ENCODE results near the gene TPPP.

The TPPP gene

DNA sequence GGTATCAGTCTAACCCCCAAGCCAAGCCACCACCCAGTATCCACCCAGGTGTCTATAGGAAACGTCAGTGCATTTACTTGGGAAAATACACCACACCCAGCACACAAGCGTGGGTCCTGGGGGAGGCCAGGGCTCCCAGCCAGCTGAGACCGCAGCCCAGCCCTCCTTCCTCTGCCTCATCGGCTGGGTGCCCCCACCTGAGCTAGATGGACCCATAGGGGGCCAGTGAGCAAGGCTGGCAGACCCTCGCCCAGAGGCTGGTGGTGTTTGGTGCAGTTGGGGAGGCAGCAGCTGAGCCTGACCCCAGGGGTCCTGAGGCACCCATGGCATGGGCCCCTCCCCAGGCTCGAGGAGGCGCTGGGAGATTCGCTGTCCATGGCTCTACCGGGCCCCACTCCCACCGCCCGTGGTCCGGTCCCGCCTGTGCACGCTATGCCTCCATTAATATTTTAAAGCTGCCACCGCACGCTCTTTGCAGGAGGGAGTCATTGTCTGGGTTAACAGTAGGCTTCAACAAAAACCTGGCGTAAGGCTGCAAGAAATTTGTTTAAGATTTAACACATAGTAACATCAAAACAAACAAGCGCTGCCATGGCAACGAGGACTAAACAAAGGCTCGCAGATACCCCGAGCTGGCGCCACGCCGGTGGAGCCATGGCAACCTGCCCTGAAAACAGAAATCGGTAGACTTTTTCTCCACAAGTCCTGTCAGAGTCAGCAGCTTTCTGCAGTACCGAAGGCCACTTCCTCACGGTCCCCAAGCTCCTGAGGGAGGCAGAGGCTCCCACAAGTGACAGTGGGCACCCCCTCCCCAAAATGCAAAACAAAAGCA is 20.6 kb downstream of the TPPP start:
- Histone ChIP-seq H3K9ac (ENCODE audit: low read length) (no peak overlapping the region), H3K27me3 (ENCODE audit: control insufficient read depth, insufficient read depth, low read length) (no peaks in the 10 kb centered on the region), H3K27ac (ENCODE audit: low read depth, low read length) (peak overlapping the region; percentile 66), H3K4me1 (ENCODE audit: control insufficient read depth, insufficient read depth, low read length) (peaks cover 42% of the 10 kb centered on the region), H3K4me3 (ENCODE audit: low read length) (peak overlapping the region; percentile 27), H3K36me3 (ENCODE audit: control insufficient read depth, insufficient read depth, low read length) (no peaks in the 10 kb centered on the region)

DNA sequence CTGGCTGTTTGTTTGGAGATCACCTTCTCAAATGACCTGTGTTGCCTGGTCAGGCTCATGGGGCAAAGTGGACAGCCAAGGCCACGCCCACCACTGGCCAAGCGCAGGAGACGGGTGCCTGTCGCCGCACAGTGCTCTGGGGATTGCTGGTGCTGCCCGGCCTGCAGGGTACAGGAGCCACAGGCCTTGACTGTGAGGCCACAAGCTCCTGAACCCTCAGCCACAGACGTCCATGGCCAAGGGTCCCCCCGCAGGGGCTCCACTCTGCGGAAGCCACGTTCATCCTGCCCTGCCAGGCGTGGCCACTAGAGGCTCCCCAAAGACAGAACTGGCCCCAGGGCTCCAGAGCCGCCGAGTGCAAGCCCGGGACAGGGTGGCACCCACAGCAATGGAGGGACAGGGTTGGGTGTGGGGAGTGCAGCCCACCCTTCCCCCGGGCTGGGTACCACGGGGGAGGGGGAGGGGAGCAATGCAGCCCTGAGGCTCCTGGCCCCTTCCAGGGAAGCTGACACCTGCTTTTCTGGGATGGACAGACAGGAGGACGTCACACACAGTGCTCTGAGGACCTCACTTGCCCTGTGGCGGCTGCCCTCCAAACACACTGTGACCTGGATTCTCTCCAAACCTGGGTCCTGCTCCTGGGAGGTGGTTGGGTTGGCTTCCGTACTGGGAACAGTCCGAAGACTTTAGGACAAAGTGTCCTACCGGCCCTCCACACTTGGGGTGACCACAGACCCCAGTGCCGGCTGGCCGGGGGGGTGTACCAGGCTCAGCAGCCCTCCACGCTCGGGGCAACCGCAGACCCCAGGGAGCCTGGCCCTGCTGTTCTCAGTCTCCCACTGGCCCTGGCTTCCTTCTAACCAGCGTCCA is 21.5 kb downstream of the TPPP start:
- Histone ChIP-seq H3K4me3 (ENCODE audit: low read length) (peak overlapping the region; percentile 27), H3K36me3 (ENCODE audit: control insufficient read depth, insufficient read depth, low read length) (no peaks in the 10 kb centered on the region), H3K27ac (ENCODE audit: low read depth, low read length) (peak overlapping the region; percentile 60), H3K27me3 (ENCODE audit: control insufficient read depth, insufficient read depth, low read length) (no peaks in the 10 kb centered on the region), H3K4me1 (ENCODE audit: control insufficient read depth, insufficient read depth, low read length) (peaks cover 42% of the 10 kb centered on the region), H3K9ac (ENCODE audit: low read length) (no peak overlapping the region)

DNA sequence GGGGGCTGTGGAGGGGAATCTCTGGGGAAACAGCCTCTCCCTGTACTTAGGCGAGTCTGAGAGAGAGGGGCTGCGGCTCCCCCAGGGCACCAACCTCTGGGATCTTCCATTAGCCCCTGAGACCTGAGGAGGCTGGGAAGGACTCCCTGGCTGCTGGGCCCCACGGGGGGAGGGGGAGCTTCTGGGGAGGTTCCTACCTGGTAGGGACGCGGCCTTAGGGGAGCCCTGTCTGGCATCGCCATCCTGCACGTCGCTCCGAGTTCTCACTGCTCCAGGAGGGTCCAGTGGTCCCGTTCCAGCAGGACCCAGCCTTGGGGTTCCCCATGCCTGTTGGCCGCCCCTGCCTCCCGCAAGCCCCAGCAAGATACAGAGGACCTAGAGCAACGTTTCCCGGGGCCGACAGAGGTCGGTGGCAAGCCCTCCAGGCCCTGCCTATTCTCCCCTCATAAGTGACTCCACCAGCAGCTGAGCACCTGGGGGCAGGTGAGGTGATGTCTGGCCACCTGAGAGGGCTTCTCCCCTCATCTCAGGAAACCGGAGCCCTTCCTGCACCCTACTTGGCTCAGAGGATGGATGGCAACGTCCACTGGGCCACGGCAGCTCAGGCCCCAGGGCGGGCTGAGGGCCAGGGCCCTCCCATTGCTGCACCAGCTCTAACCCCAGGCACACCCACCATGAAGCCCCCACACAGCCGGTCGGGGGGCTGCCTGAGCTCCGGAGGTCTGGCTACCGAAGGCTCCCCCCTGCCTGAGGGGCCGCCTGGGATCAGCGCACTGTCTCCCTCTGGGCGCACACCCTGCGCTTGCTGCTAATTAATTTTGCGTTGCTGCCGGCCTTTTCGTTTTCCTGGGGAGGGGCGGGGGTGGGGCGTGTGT is 22.5 kb downstream of the TPPP start:
- no peak overlapping the region for H3K27ac ChIP-seq (ENCODE audit: low read depth, low read length)
- H3K36me3 ChIP-seq (ENCODE audit: control insufficient read depth, insufficient read depth, low read length), result no peaks in the 10 kb centered on the region

DNA sequence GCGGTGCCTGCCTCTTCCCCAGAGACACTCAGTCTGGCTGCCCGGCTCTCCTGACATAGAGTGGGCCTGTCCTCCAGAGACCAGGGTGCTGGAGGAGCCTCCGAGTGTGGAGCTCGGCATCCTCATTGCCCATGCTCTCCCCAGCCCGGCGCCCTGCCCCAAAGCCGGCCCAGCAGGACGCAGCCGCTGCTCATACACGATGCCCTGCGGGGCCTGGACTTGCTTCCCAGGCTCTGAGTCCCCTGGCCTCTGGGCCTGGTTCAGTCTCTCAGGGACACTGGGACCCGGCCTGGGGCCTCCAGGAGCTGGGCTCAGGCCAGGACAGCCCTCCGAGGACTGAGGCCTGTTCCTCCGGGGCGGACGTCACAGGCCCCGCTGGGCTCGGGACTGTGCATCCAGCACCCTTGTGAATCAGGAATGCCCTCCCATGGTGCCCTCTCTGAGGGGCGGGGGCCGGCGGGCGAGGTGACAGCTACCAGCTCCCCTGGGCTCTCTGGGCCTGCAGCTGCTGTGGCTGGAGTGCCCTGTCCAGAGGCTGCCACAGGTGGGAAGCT is 23.2 kb downstream of the TPPP start:
- peak overlapping the region; percentile 56 for H3K27ac ChIP-seq (ENCODE audit: low read depth, low read length)

More for the DNA sequence above, 22.5 kb downstream of the TPPP start:
- peaks cover 42% of the 10 kb centered on the region for H3K4me1 ChIP-seq (ENCODE audit: control insufficient read depth, insufficient read depth, low read length)
- H3K9ac ChIP-seq (ENCODE audit: low read length), result no peak overlapping the region
- no peak overlapping the region for H3K4me3 ChIP-seq (ENCODE audit: low read length)
- no peaks in the 10 kb centered on the region for H3K27me3 ChIP-seq (ENCODE audit: control insufficient read depth, insufficient read depth, low read length)

DNA sequence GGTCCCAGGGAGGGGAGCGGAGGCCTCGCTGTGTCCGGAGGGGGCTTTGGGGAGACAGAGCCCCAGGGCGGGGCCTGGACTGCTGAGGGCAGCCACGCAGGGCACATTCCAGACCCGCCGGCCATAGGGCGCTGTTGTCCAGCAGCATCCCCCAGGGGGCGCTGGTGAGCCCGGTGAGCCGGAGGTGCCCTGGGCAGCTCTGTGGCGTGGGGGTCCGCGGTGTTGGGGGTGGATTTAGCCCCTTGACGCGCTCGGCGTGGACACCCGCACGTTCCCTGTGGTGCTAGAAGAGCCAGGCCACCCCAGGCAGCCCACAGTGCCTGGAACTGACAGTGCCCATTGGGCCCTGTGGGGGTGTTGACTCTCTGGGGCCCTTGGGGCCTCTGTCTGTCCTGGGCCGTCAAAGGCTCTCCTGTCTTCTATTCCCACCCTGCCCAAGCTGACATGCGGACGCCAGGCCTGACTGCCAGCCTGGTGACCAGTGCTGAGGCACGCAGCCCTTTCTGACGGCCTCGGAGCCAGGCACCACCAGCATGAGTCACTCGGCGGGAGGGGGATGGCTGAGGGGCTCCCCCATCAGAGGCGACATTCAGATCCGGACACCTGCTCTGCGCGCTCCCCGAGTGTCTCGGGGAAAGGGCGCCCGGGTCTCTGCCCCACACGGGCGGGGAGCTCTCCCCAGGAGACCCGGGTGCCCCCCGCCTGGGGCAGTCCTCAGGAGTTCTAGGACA is 23.9 kb downstream of the TPPP start:
- no peak overlapping the region for H3K4me3 ChIP-seq (ENCODE audit: low read length)
- H3K27me3 ChIP-seq (ENCODE audit: control insufficient read depth, insufficient read depth, low read length), result no peaks in the 10 kb centered on the region
- peak overlapping the region; percentile 56 for H3K27ac ChIP-seq (ENCODE audit: low read depth, low read length)
- peaks cover 34% of the 10 kb centered on the region for H3K4me1 ChIP-seq (ENCODE audit: control insufficient read depth, insufficient read depth, low read length)
- no peak overlapping the region for H3K9ac ChIP-seq (ENCODE audit: low read length)
- H3K36me3 ChIP-seq (ENCODE audit: control insufficient read depth, insufficient read depth, low read length), result peaks cover 3% of the 10 kb centered on the region

More for the DNA sequence above, 23.2 kb downstream of the TPPP start:
- Histone ChIP-seq H3K4me1 (ENCODE audit: control insufficient read depth, insufficient read depth, low read length) (peaks cover 41% of the 10 kb centered on the region), H3K36me3 (ENCODE audit: control insufficient read depth, insufficient read depth, low read length) (no peaks in the 10 kb centered on the region), H3K4me3 (ENCODE audit: low read length) (no peak overlapping the region), H3K27me3 (ENCODE audit: control insufficient read depth, insufficient read depth, low read length) (no peaks in the 10 kb centered on the region), H3K9ac (ENCODE audit: low read length) (no peak overlapping the region)

DNA sequence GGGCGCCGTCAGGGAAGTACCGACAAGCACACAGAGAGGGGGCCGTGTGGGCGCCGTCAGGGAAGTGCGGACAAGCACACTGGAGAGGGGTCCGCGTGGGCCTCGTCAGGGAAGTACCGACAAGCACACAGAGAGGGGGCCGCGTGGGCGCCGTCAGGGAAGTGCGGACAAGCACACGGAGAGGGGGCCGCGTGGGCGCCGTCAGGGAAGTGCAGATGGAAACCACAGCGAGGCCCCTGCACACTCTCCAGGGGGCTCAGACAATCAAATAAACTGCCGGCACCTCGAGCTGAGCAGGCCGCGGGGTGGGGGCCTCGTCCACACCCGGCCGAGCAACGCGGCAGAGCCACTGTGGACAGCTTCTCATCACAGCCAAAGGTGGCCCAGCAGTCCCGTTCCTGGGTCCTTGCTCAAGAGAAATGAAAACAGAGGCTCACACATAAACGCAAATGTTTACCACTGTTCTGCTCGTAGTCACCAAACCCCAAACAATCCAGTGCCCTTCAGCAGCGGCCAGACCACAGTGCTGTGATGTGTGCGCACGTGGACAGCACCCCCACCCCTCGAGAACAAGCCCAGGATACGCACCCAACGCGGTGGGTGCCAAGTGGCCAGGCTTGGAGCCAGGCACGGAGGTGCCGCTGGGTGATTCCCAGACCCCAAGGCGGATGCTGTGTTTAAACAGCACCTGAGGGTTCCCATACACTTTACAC is 24.7 kb downstream of the TPPP start:
- Histone ChIP-seq H3K4me3 (ENCODE audit: low read length) (no peak overlapping the region), H3K27ac (ENCODE audit: low read depth, low read length) (peak overlapping the region; percentile 15), H3K9ac (ENCODE audit: low read length) (no peak overlapping the region), H3K36me3 (ENCODE audit: control insufficient read depth, insufficient read depth, low read length) (peaks cover 3% of the 10 kb centered on the region), H3K4me1 (ENCODE audit: control insufficient read depth, insufficient read depth, low read length) (peaks cover 26% of the 10 kb centered on the region), H3K27me3 (ENCODE audit: control insufficient read depth, insufficient read depth, low read length) (no peaks in the 10 kb centered on the region)

DNA sequence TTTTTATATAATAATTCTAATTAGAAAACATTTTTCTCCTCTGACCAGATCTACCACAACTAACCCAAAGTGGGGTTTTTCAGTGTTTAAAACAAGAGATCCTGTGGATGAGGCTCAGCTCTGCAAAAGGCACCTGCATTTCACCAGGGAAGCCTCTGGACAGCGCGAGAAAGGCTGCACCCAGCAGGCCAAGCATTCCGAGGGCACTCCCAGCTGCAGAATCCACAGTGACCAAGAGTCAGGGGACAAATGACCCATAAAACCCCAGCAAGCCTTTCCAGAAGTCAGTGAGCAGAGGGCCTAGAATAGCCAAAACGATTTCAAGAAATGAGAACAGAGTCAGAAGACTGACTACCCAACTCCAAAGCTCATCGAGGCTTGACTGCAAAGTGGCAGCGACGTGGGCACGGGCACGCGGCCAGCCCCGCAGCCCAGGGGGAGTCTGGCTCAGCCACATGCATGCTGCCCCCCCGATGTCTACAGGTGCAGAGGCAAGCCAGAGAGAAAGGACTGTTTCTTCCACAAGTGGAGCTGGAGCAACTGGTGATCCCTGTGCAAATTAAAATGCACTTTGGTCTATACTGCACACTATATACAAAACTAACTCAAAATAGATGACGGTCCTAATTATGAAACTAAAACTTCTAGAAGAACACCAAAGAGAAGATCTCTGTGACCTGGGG is 26.2 kb downstream of the TPPP start:
- Histone ChIP-seq H3K36me3 (ENCODE audit: control insufficient read depth, insufficient read depth, low read length) (peaks cover 3% of the 10 kb centered on the region), H3K27me3 (ENCODE audit: control insufficient read depth, insufficient read depth, low read length) (no peaks in the 10 kb centered on the region), H3K4me3 (ENCODE audit: low read length) (no peak overlapping the region), H3K4me1 (ENCODE audit: control insufficient read depth, insufficient read depth, low read length) (peaks cover 11% of the 10 kb centered on the region), H3K9ac (ENCODE audit: low read length) (no peak overlapping the region), H3K27ac (ENCODE audit: low read depth, low read length) (peak overlapping the region; percentile 20)

DNA sequence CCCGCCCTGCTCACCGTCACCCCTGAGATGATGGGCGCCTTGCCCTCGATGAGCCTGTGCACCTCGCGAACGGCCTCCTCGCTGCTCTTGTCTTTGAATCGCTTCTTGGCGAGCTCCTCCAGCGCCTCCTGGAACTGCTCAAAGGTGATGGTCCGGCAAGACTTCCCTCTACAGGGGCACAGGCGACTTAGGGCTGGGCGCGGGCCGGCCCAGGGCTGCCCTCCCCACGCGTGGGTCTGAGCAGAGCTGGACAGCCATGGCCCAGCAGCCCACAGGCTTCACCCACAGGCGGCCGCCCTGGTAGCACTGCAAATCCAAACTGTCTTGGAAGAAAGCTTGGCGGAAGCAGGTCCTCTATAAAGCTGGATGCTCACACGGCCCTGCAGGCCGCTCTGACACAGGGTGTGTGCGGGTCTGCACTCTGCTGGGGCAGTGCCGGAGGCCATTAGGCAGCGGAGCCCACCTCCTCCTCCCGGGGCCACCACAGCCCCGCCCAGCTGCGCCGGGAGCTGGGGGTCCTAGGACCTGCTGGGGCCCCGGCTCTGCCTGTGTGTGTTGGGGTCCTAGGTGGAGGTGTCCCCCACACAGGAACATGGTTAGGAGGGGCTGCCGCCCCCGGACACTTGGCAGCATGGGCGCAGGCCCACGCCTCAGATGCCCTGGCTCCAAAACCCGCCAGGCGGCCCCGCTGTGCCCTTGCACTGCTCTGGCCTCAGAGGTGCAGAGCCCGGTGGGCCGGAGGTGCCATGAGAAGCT is 27.0 kb downstream of the TPPP start:
- H3K27me3 ChIP-seq (ENCODE audit: control insufficient read depth, insufficient read depth, low read length), result no peaks in the 10 kb centered on the region
- no peak overlapping the region for H3K9ac ChIP-seq (ENCODE audit: low read length)
- H3K4me1 ChIP-seq (ENCODE audit: control insufficient read depth, insufficient read depth, low read length), result peaks cover 4% of the 10 kb centered on the region
- no peak overlapping the region for H3K27ac ChIP-seq (ENCODE audit: low read depth, low read length)
- H3K4me3 ChIP-seq (ENCODE audit: low read length), result no peak overlapping the region
- peaks cover 5% of the 10 kb centered on the region for H3K36me3 ChIP-seq (ENCODE audit: control insufficient read depth, insufficient read depth, low read length)

DNA sequence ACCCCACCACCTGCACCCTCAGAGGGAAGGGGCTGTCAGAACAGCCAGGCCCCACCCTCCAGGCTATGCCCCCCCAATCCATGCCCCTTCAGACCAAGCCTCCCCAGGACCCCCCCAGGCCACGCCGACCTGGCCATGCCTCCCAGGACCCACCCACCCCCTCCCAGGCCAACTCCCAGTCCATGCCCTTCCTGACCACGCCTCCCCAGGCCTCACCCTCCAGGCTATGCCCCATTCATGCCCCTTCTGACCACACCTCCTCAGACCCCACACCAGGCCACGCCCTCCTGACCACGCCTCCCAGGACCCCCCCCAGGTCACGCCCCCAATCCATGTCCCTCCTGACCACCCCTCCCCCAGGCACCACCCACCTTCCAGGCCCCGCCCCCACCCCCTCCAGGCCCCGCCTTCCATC is 27.6 kb downstream of the TPPP start:
- peaks cover 5% of the 10 kb centered on the region for H3K36me3 ChIP-seq (ENCODE audit: control insufficient read depth, insufficient read depth, low read length)
- no peak overlapping the region for H3K9ac ChIP-seq (ENCODE audit: low read length)
- H3K27me3 ChIP-seq (ENCODE audit: control insufficient read depth, insufficient read depth, low read length), result no peaks in the 10 kb centered on the region
- no peak overlapping the region for H3K4me3 ChIP-seq (ENCODE audit: low read length)
- H3K4me1 ChIP-seq (ENCODE audit: control insufficient read depth, insufficient read depth, low read length), result peaks cover 4% of the 10 kb centered on the region
- no peak overlapping the region for H3K27ac ChIP-seq (ENCODE audit: low read depth, low read length)

DNA sequence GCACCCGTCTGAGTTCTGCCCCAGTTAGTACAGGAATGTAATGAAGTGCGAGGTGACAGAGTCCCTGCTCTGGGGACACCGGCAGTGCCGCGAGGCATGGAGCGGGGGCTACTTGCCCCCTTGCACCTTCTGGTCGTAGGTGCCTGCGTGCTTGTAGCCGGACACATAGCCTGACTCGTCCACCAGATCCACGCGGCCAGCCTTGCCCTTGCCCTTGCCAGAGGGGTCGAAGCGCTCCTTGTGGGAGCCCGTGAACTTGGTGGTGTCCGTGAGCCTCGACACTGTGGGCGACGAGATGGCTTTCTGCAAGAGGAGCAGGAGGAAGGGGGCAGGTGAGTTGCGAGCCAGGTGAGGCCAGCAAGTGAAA is 28.2 kb downstream of the TPPP start:
- Histone ChIP-seq H3K4me3 (ENCODE audit: low read length) (no peak overlapping the region), H3K4me1 (ENCODE audit: control insufficient read depth, insufficient read depth, low read length) (peaks cover 4% of the 10 kb centered on the region), H3K36me3 (ENCODE audit: control insufficient read depth, insufficient read depth, low read length) (peaks cover 5% of the 10 kb centered on the region), H3K9ac (ENCODE audit: low read length) (no peak overlapping the region), H3K27ac (ENCODE audit: low read depth, low read length) (no peak overlapping the region), H3K27me3 (ENCODE audit: control insufficient read depth, insufficient read depth, low read length) (no peaks in the 10 kb centered on the region)

Measured in rectal smooth muscle tissue (tissue), 1 donor.